GM18907 (cell line): Measurements from ENCODE around the gene SMARCC1.

Experiments
- ATAC-seq: cut with Tn5 transposase; IDR thresholded peaks from one replicate; pipeline ENCODE4 v1.9.1; 2021; ENCODE audit warnings: mild to moderate bottlenecking, moderate library complexity; ENCODE audit not compliant: unreplicated experiment

Gene SMARCC1

DNA sequence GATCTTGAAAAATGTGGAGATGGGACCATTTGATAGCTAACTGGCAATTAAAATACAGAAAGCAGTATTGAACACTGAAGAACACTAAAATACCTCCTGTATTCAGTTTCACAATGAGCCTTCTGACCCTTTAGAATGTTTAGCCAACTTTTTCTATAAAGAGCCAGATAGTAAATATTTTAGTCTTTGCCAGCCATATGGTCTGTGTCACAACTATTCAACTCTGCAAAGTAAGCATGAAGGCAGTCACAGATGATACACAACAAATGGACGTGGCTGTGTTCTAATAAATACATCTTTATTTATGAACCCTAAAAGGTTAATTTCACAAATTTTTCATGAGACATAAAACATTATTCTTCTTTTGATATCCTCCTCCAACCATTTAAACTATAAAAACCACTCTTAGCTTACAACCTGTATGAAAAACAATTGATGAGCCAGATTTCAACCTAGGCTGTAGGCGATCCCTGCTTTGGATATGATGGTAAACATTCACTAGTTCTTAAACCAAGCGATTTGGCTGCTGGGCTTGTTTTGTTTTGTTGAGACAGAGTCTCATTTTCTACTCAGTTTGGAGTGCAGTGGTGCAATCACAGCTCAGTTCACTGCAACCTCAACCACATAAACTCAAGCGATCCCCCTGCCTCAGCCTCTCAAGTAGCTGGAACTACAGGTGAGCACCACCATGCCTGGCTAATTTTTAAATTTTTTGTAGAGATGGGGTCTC lies 189.5 kb downstream of the SMARCC1 start:
- no peak for ATAC-seq

DNA sequence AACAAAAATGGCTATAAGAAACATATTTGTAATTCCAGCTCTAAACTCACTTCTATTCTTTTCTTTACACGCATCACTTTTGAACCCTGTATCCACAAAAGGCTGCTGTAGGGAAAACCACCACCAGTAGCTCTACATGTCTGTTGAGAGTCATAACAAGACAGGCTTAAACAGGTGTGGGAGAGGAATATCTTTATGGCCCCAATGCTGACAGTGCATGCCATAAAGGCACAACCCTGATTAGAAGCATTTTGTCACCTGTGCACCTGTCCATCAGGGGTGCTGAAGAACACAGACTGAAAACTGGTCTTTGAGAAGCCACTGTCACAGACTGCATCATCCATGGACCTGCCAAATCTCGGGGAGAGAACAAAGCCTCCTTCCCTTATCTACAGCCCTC lies 191.5 kb downstream of the SMARCC1 start:
- no peak for ATAC-seq

DNA sequence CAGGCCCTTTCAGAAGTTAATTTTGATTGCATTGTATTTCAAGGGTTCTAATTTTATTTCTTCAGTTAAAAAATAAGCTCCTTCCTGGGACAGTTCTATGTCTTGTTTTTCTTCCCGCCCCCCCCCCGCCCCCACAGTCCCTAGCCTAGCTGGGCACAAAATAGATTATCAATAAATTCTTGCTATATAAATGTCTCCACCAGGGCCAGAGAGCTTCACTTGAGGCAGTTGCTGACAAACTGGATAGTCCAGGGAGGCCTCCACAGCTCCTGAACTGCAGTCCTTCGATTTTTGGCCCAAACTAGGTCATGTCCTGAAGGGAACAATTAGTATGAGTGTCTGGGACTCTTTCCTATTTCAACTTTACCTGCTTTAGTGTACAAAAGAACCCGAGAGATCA lies 193.1 kb downstream of the SMARCC1 start:
- ATAC-seq, result no peak

DNA sequence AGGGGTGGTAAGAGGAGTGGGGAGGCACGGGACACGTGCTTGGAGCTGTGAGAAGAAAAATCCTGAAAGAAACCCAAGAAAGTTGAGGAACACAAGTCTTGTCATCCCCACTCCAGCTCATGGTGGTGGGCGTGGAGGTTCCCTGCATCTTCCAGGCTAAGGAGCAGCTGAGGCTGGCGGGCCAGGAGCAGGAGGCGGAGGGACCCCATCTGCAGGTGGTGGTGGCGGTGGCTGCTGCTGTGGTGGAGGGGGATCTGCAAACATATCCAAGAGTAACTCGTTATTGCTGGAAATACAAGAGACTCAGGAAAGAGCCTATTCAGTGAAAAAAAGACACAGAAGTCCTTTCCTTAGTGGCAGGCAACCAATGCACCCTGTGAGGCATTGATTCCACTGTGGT lies 193.6 kb downstream of the SMARCC1 start:
- no peak for ATAC-seq

DNA sequence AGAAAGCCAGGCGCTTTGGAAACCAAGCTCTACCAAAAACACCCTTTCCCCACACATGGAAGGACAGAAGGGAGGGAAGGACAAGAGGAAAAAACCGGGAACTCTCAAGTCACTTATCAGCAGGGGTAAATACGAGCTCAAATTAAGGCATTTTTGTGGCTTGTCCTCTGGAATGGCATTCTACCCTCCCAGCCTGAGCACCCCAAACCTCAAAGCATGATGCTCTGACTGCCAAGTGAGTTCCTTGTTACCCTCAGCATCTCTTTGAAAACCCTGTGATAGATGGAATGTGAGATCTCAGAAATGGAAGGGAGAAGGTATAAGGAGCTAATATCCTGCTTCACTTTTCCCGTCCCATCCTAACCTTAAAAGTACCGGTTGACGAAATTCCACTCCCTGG lies 194.9 kb downstream of the SMARCC1 start:
- no peak for ATAC-seq

DNA sequence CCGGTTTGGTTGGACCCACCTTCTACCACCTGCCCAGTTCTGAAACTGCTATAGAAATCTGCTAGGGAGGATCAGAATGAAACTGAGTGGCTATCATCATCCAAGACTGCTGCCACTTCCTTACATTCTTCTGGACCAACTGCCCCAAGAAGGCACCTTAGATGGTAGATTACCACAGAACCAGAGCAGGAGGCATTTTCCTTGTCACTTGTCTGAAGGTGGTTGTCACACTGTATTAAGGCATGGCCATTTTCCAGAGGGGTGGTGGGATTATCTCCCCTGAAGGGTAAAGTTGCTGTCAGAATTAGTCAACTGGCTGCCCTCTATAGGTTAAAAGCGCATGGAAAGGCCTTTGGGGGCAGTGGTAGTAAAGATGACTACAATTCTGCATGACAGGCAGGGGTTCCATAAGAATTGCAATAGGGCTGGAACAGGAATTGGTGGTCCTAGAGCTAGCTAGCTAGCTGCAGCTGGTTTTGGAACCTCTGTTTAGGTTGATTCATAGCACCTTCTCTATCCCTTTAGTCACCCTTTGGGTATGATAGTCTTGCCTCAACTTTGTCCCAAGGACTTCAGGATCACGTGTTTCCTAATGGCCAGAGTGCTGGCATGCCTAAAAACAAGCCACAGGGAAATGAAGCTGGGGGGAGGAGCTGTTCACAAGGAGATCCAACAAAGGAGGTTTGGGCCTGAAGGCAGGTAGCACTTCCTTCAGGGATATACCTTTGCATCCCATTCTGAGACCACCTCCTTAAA lies 198.2 kb downstream of the SMARCC1 start:
- no peak for ATAC-seq

DNA sequence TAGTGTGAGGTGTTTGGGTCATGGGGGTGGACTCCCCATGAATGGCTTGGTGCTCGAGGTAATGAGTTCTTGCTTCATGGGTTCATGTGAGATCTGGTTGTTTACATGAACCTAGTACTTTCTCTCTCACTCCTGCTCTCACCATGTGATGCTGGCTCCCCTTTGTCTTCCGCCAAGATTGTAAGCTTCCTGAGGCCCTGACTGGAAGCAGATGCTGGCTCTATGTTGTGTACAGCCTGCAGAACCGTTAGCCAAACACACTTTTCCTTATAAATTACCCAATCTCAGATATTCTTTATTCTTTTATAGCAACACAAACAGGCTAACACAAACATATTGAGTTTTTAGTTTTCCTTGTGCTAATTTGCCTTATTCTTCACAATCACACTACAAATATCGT lies 199.9 kb downstream of the SMARCC1 start:
- ATAC-seq, result no peak

DNA sequence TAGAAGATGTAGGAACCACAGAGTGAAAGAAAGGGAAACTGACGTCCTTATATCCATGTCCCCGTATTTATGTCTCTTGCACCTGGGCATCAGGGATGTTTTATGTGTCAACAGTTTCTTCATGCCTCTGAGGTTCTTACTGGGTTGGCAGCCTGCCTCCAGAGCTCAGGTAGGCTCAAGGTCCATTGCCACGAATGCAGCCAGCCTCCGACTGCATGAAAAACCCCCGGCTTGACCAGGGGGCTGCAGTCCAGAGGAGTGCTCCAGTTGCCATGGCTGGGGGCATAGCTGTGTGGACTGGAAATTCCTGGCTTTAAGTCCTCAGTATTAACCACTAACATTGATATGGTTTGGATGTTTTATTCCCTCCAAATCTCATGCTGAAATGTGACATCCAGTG lies 200.3 kb downstream of the SMARCC1 start:
- no peak for ATAC-seq

DNA sequence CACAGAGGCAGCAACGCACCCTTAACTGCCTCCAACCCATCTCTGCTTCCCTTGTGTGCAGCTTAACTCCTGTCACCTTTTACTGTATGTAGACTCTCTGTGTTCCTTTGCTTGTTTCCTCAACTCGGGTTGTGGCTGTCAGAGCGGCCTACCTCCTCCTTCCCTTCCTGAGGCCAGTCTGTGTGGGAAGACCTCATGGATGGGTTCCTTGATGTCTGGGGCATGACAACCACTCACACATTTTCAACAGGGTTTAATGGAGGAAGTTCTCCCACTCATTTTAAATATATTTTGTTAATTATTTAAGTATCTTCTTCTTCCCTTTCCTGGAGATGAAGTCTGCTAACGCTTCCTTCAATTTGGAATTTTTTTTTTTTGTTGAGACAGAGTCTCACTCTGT lies 201.2 kb downstream of the SMARCC1 start:
- ATAC-seq, result no peak

DNA sequence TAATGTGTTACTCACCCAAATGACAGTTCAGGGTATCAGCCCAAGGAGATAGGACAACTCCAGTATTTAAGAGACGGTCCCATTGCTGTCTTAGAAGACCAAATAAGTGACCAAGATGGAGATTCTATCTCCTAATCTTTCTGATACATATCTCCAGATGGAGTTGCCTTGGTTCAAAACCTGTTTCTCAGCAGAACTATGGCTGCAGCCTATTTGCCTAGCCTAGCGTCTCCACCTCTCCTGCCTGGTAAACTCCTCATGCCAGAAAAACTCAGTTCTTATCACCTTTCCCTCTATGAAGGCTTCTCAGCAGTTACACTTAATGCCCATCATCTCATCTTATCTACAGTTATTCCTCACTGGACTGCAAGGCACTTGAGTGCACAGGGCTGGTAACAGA lies 201.8 kb downstream of the SMARCC1 start:
- ATAC-seq, result no peak

DNA sequence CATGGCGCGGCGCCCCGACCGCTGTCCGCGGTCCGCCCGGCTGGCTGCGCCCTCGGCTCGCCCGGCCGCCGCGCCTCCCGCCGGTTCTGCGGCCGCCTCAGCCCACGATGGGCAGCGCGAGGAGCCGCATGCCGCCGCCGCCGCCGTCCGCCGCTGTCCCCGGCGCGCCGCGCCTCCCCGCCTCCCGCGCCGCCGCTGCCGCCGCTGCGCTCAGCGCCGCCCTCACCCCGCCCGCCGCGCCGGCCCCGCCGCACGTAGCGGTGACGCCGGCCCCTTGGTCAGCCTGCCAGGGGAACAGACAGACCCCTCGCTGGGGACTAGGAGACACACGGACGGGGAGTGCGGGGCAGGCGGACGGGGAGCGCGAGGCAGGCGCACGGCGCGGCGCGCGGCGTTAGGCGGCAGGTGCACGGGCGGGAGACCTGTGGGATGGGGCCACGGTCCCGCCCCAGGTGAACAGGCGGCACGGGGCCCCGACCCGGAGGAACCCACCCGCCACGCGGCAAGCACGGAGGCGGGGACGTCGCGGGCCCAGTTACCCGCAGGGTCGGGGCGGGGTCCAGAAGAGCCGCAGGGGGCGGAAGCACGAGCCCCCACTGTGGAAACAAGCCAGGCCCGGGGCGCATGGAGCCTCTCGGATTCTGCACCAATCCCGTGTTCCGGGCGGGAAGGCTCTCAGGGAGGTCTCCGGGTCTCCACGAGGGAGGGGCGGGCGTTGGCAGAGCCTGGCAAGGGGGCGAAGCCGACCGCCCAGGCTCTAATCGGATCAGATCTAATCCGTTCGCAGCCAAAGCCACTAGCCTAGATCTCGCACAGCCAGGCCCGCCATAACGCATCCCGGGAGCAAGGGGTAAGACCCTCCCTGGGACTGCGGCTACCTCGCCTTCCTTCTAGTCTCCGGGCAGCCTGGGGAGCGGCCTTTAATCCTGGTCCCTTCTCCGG lies 202.7 kb downstream of the SMARCC1 start, which contains the start of gene CSPG5:
TSS of gene CSPG5 (minus strand) at position 175 of the 942 bp plus-strand sequence. CDS start at position 3, 172 bp downstream.
- ATAC-seq, result no peak

DNA sequence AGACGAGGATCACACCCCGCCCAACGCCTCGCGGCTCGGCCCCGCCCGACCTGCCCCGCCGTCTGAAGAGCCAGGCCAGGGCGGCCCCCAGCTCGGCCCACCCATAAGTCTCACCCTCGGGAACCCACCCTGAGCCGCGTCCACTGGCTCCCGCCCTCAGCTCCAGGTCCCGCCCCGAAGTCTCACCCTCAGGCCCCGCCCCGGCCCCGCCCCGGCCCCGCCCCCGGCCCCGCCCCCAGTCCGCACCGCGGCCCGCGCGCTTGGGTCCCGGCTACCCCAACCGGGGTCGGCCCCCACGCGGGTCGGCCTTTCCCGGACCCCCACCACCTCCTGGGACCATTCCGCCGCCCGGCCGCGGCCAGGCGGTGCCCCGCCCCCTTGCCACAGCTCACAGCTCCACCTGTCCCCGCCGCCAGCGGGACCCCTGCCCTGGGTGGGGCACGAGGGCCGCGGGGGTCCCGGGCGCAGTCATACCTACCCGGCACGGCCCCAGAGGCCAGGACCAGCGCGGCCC lies 203.5 kb downstream of the SMARCC1 start:
- ATAC-seq, result no peak

DNA sequence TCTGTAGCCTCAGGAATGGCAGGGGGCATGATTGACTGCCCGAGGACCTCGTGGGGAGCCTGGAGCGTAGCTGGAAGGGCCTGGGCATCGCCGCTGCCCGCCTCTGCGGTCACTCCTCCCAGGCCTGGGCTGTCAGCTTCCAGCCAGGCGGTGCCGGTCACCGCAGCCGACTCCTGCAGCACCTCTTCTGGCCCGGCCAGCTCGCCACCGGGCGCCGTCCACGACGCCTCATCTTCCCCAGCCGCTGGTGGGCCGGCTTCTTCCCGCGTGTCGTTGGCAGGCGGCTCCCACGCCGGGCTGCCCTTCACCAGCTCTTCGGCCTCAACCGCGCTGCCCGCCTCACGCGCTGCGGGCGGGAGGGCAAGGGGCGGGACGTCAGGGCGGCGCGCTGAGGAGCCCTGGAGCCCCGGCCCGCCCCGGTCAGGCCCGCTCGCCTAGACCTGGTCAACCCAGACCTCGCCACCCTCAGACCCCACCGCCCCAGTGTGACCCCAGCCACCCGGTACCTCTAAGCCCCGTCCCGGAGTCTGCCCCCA lies 204.0 kb downstream of the SMARCC1 start:
- no peak for ATAC-seq

DNA sequence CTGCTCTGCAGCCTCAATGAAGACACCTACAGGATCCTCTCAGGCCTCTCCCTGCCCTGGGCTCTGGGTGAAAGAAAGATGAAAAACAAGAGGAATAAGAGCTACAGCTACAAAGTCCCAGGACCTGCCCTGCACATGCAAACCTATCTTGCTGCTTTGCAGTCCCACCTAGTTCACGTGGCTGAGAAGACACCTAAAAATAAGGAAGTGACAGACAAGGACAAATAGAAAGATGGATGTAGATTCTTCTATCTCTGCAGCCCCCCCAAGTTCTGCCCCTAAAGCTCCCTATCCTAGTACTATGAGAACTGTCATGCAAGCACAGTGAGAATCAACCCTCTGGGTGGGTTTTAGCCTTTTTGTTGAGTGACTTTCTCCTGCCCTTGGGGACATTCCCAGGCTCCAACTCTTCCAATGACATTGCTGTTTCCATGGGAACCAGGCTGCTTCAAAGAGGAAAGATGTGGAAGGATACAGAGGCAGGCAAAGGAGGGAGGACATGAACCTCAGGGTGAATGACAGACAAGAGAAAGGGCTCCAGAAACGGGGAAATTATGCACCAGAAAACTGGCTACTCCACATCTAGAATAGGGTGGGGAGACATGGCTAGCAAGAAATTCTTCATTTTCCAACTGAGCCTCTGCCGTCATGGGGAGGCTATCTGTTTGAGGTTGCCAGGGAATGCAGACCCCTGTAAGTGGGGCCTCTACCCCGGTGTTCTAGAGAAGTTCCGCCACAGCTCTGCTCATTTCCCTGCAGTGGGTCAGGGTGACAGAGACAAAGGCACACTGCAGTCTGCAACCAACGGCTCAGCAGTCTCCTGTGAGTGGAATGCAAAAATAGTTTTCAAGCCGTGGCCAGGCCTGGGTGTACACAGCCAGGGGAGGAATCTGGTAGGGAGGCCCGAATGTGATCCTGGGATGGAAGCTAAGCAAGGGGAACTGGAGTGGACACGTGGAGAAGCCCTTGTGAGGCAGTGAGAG lies 208.2 kb downstream of the SMARCC1 start:
- no peak for ATAC-seq

DNA sequence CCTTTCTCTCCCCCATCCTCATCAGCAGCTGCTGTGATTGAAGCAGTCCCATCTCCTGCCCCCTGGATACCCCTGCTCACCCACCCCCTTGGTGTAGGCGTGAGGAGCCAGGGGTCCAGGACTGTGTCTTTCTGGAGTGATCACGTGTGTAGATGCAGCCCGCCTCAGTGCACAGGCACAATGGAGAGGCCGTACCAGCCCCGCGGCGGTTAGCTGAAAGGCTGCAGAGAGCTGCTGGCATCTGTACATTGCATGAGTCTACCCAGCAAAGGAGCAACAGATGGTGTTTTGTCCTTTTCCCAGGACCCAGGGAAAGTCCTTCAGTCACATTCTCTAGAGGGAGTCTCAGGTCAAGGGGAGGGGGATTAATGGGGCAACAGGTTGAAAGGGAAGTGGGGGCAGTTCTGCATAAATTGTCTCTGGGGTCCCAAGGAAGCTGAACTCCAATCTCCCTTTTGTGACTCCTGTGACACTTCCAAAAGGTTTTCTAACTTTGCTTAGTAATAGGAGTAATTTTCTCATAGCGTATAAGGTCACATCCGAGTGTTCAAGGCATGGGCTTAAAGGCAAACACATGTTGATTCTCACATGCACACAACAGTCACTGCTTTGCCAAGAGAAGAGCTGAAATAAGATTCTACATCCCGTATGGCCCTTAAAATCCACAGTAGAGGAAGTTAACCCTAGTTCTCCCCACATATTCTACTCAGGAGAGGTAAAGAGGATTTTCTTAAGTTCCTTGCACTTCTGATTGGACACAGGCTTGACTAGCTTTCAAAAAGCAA lies 210.1 kb downstream of the SMARCC1 start:
- ATAC-seq, result no peak

DNA sequence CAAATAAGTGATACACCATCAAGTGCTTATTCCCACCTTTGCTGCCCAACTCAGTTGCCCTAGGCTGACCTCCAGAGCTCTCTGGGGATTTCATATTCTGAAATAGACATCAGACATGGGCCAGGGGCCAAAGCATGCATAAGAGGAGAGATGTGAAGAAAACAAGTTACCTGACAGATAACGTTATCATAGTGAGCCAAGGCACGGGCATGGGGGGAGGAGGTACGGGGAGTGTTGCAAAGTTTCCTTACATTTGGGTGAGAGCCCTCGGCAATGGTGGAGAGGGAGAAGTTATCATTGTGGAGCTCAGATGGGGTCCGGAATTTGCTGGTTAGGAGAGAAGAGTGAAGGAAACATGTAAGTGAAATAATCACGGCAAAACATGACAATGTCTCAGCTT lies 212.8 kb downstream of the SMARCC1 start:
- ATAC-seq, result no peak

DNA sequence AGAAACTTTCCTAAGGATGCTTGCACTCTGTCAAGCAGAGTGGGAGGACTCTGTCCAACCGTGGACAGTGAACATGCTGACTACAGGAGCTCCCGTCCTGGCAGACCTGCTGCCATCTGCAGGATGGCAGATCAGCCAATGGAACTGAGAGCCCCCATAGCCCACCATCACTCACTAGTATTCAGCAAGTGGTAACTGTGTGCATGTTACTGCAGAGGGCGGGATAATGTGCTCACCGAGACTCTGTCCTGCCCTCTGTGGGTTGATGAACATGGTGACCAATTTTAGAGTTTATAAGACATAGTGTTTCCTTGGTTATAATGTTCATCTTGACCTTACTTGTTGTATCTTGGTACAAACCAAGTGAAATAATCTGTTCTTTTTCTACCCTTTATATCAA lies 214.5 kb downstream of the SMARCC1 start:
- no peak for ATAC-seq

DNA sequence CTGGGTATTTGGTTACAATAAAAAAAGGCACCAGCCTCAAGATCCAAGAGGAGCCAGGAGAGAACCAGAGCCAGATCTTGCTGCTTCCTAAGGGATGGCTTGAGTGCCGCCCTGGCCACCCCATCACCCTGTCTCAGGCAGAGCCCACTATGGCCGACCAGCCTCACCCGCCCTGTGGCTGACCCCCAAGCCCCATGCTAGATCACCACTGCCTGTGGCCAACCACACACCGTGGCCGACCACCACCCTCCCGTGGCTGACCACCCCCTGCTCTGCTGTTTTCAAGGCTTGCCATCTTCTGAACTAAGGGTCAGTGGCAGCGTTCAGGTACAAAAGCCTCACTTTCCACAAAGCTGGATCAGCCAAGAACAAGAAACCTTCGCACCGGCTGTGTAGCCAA lies 215.0 kb downstream of the SMARCC1 start:
- no peak for ATAC-seq
